Activated CD4-positive, alpha-beta memory T cell treated with anti-CD3 and anti-CD28 coated beads, Interleukin-2, amount 10 ng/mL, durations not matched to agents 7 days and 5 days (primary cell): ENCODE measurements around the gene GRK5. TPM values are rescaled to one million over a fixed set of nuclear protein-coding genes. Genes with fewer than 3 reads are reported as not detected.

Experiments used
- CTCF ChIA-PET: fragments of 350-600 bp; sonication (Branson Sonifier 250); formaldehyde crosslinking; loops from one replicate; lab custom pipeline; 2021; ENCODE audit warnings: antibody characterized with exemption, inconsistent platforms; lab: Charles Lee
- POLR2A ChIA-PET: fragments of 350-600 bp; sonication (Branson Sonifier 250); formaldehyde crosslinking; loops from one replicate; lab custom pipeline; 2021; ENCODE audit warnings: antibody characterized with exemption; lab: Charles Lee
- DNase-seq: peaks from one replicate; pipeline ENCODE4 v3.0.0-alpha.2; 2020
- H3K27ac Mint-ChIP-seq: one replicate; pipeline ENCODE4 v1.8.0; 2021; ENCODE audit warnings: mild to moderate bottlenecking, mixed read lengths
- H3K27me3 Mint-ChIP-seq: one replicate; pipeline ENCODE4 v1.8.0; 2021; ENCODE audit warnings: mixed read lengths
- H3K36me3 Mint-ChIP-seq: one replicate; pipeline ENCODE4 v1.8.0; 2021; ENCODE audit warnings: low read depth, mixed read lengths
- H3K4me1 Mint-ChIP-seq: one replicate; pipeline ENCODE4 v1.8.0; 2021; ENCODE audit warnings: mixed read lengths
- H3K4me3 Mint-ChIP-seq: one replicate; pipeline ENCODE4 v1.8.0; 2021; ENCODE audit warnings: mild to moderate bottlenecking, mixed read lengths
- H3K9me3 Mint-ChIP-seq: one replicate; pipeline ENCODE4 v1.8.0; 2021; ENCODE audit warnings: mixed read lengths
- total RNA-seq, 2 experiments: library from RNA; stranded (reverse); gene quantifications; one replicate each; pipeline ENCODE4 v1.2.3, GENCODE V29; 2021

The GRK5 gene
- total RNA-seq, 2 experiments from 2014 or later, result 29.8 to 30.6 TPM

- H3K4me1 Mint-ChIP-seq, result peaks cover 9% of the 10 kb centered on the region
- no peaks in the 10 kb centered on the region for H3K9me3 Mint-ChIP-seq
- ChIA-PET POLR2A (no interaction called here), CTCF (interaction anchor here (1.0 kb wide), 1 partner anchor 39 kb away, joined by 3 read pairs; no protein-coding TSS in a partner anchor)
- no peaks in the 10 kb centered on the region for H3K27me3 Mint-ChIP-seq
- no peak for DNase-seq
- no peaks in the 10 kb centered on the region for H3K36me3 Mint-ChIP-seq
- no peak overlapping the region for H3K4me3 Mint-ChIP-seq
- H3K27ac Mint-ChIP-seq, result no peak overlapping the region
These were observed 243.4 kb downstream of the GRK5 start for GRCh38 chr10:119450606-119451299.

GRCh38 chr10:119451300-119451896 is 244.0 kb downstream of the GRK5 start:
- Mint-ChIP-seq H3K9me3 (no peaks in the 10 kb centered on the region), H3K27me3 (no peaks in the 10 kb centered on the region), H3K4me3 (no peak overlapping the region), H3K4me1 (peaks cover 5% of the 10 kb centered on the region), H3K27ac (no peak overlapping the region), H3K36me3 (no peaks in the 10 kb centered on the region)
- CTCF ChIA-PET, result no interaction called here
- no peak for DNase-seq
- POLR2A ChIA-PET, result no interaction called here

- no peaks in the 10 kb centered on the region for H3K36me3 Mint-ChIP-seq
- H3K27me3 Mint-ChIP-seq, result no peaks in the 10 kb centered on the region
- no peak for DNase-seq
- no peak overlapping the region for H3K4me3 Mint-ChIP-seq
- ChIA-PET CTCF (no interaction called here), POLR2A (no interaction called here)
- no peak overlapping the region for H3K27ac Mint-ChIP-seq
- peaks cover 5% of the 10 kb centered on the region for H3K4me1 Mint-ChIP-seq
- H3K9me3 Mint-ChIP-seq, result no peaks in the 10 kb centered on the region
These were observed 245.0 kb downstream of the GRK5 start for GRCh38 chr10:119452396-119452795.

DNA sequence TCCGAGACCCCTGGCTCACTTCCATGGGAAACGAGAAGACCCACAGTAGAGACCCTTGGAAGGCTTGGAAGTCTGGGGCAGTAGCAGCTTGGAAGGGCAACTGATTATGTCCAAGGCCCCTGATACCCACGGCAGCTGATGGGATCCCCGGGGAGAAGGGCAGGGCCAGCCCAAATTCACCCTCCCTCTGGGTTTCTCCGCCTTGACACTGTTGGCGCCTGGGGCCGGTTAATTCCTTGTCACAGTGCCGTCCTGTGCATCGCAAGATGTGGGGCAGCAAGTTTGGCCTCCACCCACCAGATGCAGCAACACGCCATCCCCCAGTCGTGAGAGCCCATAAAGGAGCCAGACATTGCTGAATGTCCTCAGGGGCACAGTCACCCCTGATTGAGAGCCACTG is 245.9 kb downstream of the GRK5 start:
- Mint-ChIP-seq H3K27ac (no peak overlapping the region), H3K36me3 (no peaks in the 10 kb centered on the region), H3K4me3 (no peak overlapping the region), H3K9me3 (no peaks in the 10 kb centered on the region), H3K27me3 (no peaks in the 10 kb centered on the region), H3K4me1 (peaks cover 5% of the 10 kb centered on the region)
- ChIA-PET POLR2A (no interaction called here), CTCF (interaction anchor here (1.8 kb wide), 1 partner anchor 36 kb away, joined by 6 read pairs; no protein-coding TSS in a partner anchor)
- no peak for DNase-seq

GRCh38 chr10:119454316-119454715 is 246.9 kb downstream of the GRK5 start:
- POLR2A ChIA-PET, result no interaction called here
- CTCF ChIA-PET, result interaction anchor here (1.8 kb wide), 1 partner anchor 35 kb away, joined by 6 read pairs; no protein-coding TSS in a partner anchor

GRCh38 chr10:119454990-119455389 is 247.6 kb downstream of the GRK5 start:
- DNase-seq, result no peak
- Mint-ChIP-seq H3K9me3 (no peaks in the 10 kb centered on the region), H3K27ac (no peak overlapping the region), H3K27me3 (no peaks in the 10 kb centered on the region), H3K4me3 (no peak overlapping the region), H3K36me3 (no peaks in the 10 kb centered on the region), H3K4me1 (peaks cover 3% of the 10 kb centered on the region)
- CTCF ChIA-PET, result no interaction called here
- POLR2A ChIA-PET, result no interaction called here

More at GRCh38 chr10:119454316-119454715, 246.9 kb downstream of the GRK5 start:
- Mint-ChIP-seq H3K4me1 (peaks cover 5% of the 10 kb centered on the region), H3K9me3 (no peaks in the 10 kb centered on the region), H3K4me3 (no peak overlapping the region), H3K36me3 (no peaks in the 10 kb centered on the region), H3K27me3 (no peaks in the 10 kb centered on the region), H3K27ac (no peak overlapping the region)
- no peak for DNase-seq

GRCh38 chr10:119455609-119456434 is 248.5 kb downstream of the GRK5 start:
- ChIA-PET POLR2A (no interaction called here), CTCF (interaction anchor here (2.3 kb wide), 1 partner anchor 34 kb away, joined by 8 read pairs; no protein-coding TSS in a partner anchor)
- Mint-ChIP-seq H3K27me3 (no peaks in the 10 kb centered on the region), H3K4me3 (no peak overlapping the region), H3K9me3 (no peaks in the 10 kb centered on the region), H3K4me1 (peaks cover 4% of the 10 kb centered on the region), H3K36me3 (no peaks in the 10 kb centered on the region), H3K27ac (no peak overlapping the region)
- no peak for DNase-seq

DNA sequence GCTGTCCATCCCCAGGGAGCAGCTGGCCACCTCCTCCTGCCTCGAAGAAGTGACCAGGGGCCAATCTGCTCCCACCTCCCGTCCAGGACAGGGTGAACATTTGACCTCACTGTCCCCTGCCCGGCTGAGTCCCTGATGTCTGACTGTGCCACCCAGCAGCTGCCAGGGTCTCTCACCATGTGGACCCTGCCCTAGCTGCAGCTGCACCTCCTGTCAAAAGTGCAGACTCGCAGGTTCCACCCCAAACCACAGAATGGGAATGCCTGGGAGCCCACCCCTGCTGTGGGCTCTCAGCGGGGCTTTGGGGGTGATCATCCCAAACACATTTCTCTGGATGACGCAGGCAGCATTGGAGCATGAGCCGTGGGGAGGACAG is 249.1 kb downstream of the GRK5 start:
- H3K4me1 Mint-ChIP-seq, result peaks cover 10% of the 10 kb centered on the region
- CTCF ChIA-PET, result interaction anchor here (1.1 to 2.3 kb wide), 5 partner anchors 11 to 86 kb away, joined by 3 to 8 read pairs (median 4); partner anchors contain the start of gene RGS10
- no peak overlapping the region for H3K27ac Mint-ChIP-seq
- POLR2A ChIA-PET, result no interaction called here
- no peak for DNase-seq
- H3K27me3 Mint-ChIP-seq, result no peaks in the 10 kb centered on the region
- H3K36me3 Mint-ChIP-seq, result no peaks in the 10 kb centered on the region
- H3K9me3 Mint-ChIP-seq, result no peaks in the 10 kb centered on the region
- H3K4me3 Mint-ChIP-seq, result no peak overlapping the region

DNA sequence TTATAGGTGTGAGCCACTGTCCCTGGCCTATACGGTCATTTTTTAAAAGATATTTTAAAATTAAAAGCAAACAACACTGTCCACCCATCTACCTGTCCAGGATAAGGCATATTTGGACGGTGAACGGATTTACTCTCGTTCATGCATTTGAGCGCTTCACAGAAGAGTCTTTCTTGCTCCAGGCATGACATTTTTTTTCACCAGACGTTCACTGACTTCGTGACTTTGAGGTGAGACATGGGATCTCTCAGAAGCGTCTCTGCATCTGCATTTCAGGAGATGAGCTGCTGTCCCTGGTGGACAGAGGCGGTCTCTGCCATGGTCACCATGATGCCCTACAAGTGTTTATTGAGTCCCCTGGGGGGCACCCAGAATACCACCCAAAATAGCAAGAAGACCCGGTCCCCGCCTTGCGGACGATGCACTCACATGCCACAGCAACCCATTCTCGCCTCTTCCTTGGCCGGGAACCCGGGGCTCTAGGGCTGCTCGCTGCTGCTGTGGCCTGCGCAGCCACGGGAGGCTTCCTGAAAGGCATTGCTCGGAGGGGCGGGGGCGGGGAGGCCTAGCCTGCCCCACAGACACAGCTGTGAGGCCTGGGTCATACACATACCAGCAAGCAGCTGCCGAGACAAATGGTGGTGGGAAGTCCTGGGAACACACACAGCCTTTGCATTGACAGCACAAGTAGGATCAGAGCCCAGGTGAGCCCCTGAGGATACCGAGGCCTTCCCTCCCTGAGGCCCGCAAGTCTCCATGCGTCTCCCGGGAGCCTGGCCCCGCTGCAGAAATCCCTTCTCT is 250.8 kb downstream of the GRK5 start:
- H3K27me3 Mint-ChIP-seq, result peaks cover 3% of the 10 kb centered on the region

DNA sequence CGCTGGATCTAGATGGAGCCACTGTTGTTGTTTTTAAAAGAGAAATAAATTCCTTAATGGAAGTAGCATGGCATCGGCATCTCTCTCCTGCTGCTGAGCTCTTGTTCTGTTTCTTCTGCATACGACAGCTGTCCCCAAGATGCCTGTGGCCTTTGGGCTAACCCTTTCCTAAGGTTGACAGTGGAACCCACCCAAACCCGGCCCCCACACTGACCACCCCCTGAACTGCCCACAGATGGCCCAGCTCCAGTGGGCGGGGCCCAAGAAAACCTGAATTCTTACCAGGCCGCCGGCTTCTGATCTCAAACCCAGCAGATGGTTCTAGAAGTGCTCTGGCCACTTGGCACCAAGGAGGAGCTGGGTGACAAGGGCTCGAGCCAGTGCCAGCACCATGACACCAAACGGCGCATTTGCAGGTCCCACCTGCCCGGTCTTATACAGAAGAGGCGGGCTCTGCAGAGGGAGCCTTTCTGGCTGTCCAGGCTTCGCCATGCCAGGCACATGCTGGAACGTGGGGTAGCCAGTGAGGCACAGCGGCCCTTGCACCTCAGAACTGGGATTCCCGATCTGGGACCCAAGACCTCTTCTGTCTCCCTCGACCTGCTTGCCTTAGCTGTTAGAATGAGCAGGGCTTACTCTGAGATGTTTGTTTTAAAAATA is 252.4 kb downstream of the GRK5 start:
- POLR2A ChIA-PET, result interaction anchor here (0.6 to 1.3 kb wide), 2 partner anchors 9 to 15 kb away, joined by 3 read pairs; no protein-coding TSS in a partner anchor
- peaks cover 5% of the 10 kb centered on the region for H3K27me3 Mint-ChIP-seq
- peaks cover 21% of the 10 kb centered on the region for H3K4me1 Mint-ChIP-seq

More for the DNA sequence above, 250.8 kb downstream of the GRK5 start:
- no peak overlapping the region for H3K4me3 Mint-ChIP-seq
- H3K4me1 Mint-ChIP-seq, result peaks cover 19% of the 10 kb centered on the region
- peaks cover 8% of the 10 kb centered on the region for H3K36me3 Mint-ChIP-seq
- DNase-seq, result no peak
- ChIA-PET POLR2A (interaction anchor here (1.3 kb wide), 1 partner anchor 13 kb away, joined by 3 read pairs; no protein-coding TSS in a partner anchor), CTCF (interaction anchor here (1.2 to 2.3 kb wide), 3 partner anchors 13 to 31 kb away, joined by 4 to 8 read pairs (median 5); no protein-coding TSS in a partner anchor)
- H3K27ac Mint-ChIP-seq, result no peak overlapping the region
- peaks cover 2% of the 10 kb centered on the region for H3K9me3 Mint-ChIP-seq

GRCh38 chr10:119460369-119461195 is 253.2 kb downstream of the GRK5 start:
- CTCF ChIA-PET, result interaction anchor here (0.8 to 1.0 kb wide), 2 partner anchors 29 to 261 kb away, joined by 3 to 4 read pairs; no protein-coding TSS in a partner anchor
- no peak overlapping the region for H3K27ac Mint-ChIP-seq
- H3K9me3 Mint-ChIP-seq, result peaks cover 6% of the 10 kb centered on the region
- DNase-seq, result no peak
- H3K36me3 Mint-ChIP-seq, result peaks cover 12% of the 10 kb centered on the region
- H3K27me3 Mint-ChIP-seq, result peaks cover 6% of the 10 kb centered on the region
- H3K4me3 Mint-ChIP-seq, result no peak overlapping the region
- peaks cover 29% of the 10 kb centered on the region for H3K4me1 Mint-ChIP-seq
- POLR2A ChIA-PET, result no interaction called here

More for the DNA sequence above, 252.4 kb downstream of the GRK5 start:
- Mint-ChIP-seq H3K9me3 (peaks cover 6% of the 10 kb centered on the region), H3K36me3 (peaks cover 12% of the 10 kb centered on the region), H3K27ac (no peak overlapping the region), H3K4me3 (no peak overlapping the region)
- CTCF ChIA-PET, result interaction anchor here (0.8 kb wide), 1 partner anchor 260 kb away, joined by 3 read pairs; no protein-coding TSS in a partner anchor
- DNase-seq, result no peak
